ENCODE results near the gene GLI1. TPM values are rescaled to one million over a fixed set of nuclear protein-coding genes. Genes with fewer than 3 reads are reported as not detected.
"Not testable (repeated sequence)": the region's sequence is repeated elsewhere in the genome, so short reads cannot be mapped to it uniquely, and the experiment has no call there.

Gene GLI1
- 23.4 TPM for polyA plus RNA-seq (2013, experiment 1 of 2; ENCODE audit: insufficient read length)
- polyA plus RNA-seq (2013, experiment 2 of 2; ENCODE audit: insufficient read length) = 25.1 TPM

- no peak for DNase-seq
These were observed at the start of gene GLI1 for GRCh38 chr12:57459750-57460467. GLI1 (plus strand) TSS chr12:57459785; CDS start chr12:57463692, 3,907 bp downstream.

GRCh38 chr12:57410534-57410933 is 49.1 kb upstream of the GLI1 start:
- no peak for DNase-seq

DNA sequence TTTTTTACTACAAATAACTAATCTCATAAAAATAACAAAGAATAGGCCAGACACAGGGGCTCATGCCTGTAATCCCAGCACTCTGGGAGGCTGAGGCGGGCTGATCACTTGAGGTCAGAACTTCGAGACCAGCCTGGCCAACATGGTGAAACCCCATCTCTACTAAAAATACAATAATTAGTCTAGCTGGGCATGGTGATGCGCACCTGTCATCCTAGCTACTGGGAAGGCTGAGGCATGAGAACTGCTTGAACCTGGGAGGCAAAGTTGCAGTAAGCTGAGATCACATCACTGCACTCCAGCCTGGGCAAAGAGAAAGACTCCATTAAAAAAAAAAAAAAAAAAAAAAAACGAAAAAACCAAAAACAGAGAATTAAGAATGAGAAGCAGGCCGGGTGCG is 45.4 kb upstream of the GLI1 start:
- DNase-seq = not testable (repeated sequence)

- no peak for DNase-seq
These were observed 44.5 kb upstream of the GLI1 start for GRCh38 chr12:57415088-57415487.

DNA sequence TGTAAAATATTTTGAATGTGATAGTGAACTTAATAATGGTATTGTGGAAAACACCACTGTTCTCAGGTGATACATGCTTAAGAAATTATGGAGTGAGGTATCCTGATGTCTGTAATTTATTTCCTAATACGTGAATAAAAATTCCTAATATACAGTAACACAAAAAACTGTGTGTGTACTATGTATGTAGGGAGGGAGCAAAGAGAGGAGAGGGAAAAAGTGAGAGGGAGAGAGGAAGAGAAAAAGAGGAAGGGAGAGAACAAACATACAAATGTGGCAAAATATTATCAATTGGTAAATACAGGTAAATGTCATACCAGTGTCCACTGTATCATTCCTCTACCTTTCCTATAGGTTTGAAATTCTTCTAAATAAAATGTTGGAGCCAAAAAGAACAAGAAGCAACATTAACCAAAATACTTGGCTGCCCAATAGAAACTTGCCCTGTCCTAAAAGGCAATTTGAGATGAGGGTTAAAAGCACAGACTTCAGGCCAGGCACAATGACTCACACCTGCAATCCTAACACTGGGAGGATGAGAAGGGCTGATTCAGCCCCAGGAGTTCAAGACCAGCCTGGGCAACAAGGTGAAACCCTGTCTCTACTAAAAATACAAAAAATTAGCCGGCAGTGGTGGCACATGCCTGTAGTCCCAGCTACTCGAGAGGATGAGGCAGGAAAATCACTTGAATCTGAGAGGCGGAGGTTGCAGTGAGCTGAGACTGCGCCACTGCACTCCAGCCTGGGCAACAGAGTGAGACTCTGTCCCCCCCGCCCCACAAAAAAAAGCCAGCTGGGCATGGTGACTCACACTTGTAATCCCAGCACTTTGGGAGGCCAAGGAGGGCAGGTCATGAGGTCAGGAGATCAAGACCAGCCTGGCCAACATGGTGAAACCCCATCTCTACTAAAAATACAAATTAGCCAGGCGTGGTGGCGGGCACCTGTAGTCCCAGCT is 43.3 kb upstream of the GLI1 start:
- DNase-seq = peak; percentile 16

- DNase-seq = no peak
These were observed 41.3 kb upstream of the GLI1 start for GRCh38 chr12:57418255-57418654.

- DNase-seq = no peak
These were observed 40.1 kb upstream of the GLI1 start for GRCh38 chr12:57419495-57419894.

DNA sequence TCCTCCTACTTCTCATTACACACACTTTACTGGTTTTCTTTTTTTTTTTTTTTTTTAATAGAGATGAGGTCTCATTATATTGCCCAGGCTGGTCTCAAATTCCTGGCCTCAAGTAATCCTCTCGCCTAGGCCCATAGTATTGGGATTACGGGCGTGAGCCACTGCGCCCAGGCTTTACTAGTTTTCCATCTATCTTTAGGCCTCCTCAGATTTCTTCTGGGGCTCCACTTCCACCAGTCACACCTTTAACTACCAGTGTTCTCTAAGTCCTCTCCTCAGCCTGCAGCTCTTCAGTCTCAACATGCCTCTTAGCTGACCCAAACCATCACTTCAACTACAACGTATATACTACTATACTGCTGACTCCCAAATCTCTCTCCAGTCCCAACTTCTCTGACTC is 39.1 kb upstream of the GLI1 start:
- DNase-seq = no peak

DNA sequence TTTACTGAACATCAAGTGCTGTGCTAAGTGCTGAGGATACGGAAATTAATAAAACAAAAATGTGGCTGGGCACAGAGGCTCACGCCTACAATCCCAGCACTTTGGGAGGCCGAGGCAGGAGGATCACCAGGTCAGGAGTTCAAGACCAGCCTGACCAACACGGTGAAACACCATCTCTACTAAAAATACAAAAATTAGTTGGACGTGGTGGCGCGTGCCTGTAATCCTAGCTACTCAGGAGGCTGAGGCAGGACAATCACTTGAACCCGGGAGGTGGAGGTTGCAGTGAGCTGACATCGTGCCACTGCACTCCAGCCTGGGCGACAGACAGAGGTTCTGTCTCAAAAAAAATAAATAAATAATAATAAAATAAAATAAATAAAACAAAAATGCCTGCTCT is 32.6 kb upstream of the GLI1 start:
- DNase-seq = not testable (repeated sequence)

GRCh38 chr12:57428965-57429364 is 30.6 kb upstream of the GLI1 start:
- no peak for DNase-seq

DNA sequence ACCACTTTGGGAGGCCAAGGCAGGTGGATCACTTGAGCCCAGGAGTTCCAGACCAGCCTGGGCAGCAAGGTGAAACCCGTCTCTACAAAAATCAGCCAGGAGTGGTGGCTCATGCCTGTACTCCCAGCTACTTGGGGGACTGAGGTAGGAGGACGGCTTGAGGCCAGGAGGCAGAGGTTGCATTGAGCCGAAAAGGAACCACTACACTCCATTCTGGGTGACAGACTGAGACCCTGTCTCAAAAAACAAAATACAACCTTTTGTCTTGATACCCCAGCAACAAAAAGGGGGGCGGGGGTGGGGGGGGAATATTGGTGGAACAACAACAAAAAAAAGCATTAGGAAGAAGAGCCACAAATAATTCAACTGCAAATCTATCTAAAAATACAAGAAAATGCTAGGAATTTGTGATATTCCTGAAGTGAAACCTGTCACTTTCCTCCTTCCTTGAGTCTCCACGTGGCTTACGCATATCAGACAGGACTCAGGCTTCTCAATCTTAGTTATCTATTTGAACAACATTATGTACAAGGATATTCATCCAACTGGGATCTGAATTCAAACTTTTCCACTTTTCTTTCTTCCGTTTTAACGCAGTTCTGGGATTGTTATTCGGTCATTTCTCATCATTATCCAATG is 30.0 kb upstream of the GLI1 start:
- DNase-seq = peak; percentile 8

DNA sequence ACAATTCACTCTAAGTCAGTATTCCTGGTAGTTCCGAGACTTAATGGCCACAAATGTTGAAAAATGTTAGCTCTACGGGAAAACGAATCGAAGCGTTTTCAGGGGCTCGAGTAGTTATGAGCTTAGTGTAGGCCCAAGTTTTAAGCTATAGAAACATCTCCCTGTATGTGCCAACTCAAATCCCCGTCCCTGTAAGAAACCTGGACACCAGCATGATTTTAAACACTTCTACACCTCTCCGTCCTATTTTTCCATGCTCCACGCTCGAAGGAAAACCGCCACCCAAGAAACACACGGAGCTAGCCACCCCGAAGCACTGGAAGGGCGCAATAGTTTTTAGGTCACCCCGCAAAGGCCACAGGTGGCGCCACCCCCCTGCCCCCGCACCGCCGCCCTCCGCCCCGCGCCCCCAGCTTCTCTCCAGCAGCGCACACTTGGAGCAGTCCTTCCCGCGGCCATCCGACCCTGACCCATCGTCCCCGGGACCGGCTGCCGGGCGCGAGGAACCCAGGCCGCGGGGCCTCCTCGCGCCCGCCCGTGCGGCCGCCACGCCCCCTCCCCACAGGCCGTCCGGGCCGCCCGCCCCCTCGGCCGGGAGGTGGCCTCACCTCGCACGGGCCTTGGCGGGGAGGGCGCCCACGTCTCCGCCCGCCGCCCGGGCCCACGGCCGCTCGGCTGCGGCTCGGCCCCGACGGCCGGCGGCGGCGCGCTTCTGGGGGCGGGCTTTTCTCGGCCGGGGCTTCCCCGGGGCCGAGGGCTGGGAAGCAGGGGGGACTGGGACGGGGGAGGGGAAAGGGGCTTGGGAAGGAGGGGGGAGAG is 29.3 kb upstream of the GLI1 start:
- DNase-seq = peak; percentile 17

DNA sequence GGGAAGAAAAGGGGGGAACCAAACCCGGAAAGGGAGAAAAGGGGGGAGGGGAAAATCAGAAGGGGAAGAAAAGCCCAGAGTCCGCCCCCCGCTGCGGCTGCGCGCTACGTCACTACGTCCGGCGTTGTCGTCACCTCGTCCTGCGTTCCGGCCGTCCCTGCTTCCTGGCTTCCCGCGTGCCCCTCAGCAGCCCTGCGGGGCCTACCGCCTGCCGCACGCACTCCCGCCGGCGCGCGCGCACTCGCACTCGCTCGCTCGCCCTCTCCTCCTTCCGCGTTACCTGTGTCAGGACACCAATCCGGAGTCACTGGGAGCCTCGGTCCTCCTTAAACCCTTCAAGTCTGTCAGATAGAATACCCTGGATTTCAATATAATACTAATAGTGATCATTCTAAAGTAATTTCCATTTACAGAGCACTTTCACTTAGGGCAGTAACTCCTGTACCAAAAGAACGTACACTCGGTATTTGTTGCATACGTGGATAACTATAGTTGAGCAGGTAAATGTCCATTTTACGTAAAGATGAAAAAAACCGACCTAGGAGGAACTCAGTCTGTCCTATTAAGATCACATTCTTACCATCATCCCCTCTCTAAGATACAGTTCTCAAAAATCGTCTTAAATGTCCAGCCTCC is 28.5 kb upstream of the GLI1 start, which contains the start of gene R3HDM2:
TSS of gene R3HDM2 (minus strand) at position 113 of the 636 bp plus-strand sequence. CDS start 120,615 bp downstream, outside the sequence.
- peak; percentile 95 for DNase-seq

- no peak for DNase-seq
These were observed 27.9 kb upstream of the GLI1 start for GRCh38 chr12:57431654-57432188.

GRCh38 chr12:57433370-57433769 is 26.2 kb upstream of the GLI1 start:
- no peak for DNase-seq

DNA sequence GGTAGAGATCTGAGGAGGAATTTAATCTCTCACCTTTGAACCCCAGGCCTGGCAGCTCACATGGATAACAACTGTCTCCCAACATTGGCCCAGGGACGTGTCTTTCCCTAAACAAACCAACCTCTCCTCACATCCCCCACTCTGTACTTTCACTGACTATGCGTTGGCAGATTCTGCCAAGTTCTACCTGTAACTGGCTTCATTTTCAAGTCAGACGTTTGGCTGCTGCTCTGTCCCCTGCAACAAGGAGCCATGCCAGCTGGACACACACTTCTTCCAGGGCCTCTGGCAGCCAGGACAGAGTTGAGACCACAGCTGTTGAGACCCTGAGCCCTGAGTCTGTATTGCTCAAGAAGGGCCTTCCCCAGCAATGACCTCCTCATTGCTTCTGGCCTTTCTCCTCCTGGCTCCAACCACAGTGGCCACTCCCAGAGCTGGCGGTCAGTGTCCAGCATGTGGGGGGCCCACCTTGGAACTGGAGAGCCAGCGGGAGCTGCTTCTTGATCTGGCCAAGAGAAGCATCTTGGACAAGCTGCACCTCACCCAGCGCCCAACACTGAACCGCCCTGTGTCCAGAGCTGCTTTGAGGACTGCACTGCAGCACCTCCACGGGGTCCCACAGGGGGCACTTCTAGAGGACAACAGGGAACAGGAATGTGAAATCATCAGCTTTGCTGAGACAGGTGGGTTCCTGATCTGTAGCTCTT is 24.9 kb upstream of the GLI1 start, which contains the start of gene INHBC:
TSS of gene INHBC (plus strand) at position 268 of the 707 bp plus-strand sequence. CDS start at position 371, 103 bp downstream.
- DNase-seq = no peak

DNA sequence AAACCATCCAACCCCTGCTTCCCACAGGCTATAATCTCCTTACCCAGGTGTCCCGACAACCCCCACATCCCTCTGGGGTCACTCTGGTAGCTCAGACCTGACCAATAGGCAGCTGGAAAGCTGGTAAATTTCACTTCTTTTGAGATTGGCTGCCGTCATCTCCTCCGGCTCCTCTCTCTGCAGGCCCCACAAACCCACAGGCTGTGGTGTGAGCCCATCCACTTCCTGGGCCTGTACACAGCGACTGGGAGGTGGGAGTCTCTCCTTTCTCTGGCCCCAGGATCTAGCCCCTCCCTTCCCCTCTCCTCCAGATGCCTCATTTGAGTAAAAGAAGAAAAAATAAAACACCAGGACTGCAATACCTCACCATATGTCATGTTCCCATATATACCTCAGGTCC is 24.3 kb upstream of the GLI1 start:
- DNase-seq = no peak

- no peak for DNase-seq
These were observed 21.2 kb upstream of the GLI1 start for GRCh38 chr12:57438400-57438799.

- DNase-seq = no peak
These were observed 19.8 kb upstream of the GLI1 start for GRCh38 chr12:57439762-57440266.

GRCh38 chr12:57441393-57441792 is 18.2 kb upstream of the GLI1 start:
- DNase-seq = not testable (repeated sequence)
